GM18502 (cell line): ENCODE results near the gene MOGAT1.
A peak's percentile ranks its signal among the peaks of the same experiment; 100 is the strongest.

Experiments used
- ATAC-seq: cut with Tn5 transposase; IDR thresholded peaks from one replicate; pipeline ENCODE4 v1.9.1; 2021; ENCODE audit warnings: mild to moderate bottlenecking; ENCODE audit not compliant: unreplicated experiment, poor library complexity

MOGAT1 gene

DNA sequence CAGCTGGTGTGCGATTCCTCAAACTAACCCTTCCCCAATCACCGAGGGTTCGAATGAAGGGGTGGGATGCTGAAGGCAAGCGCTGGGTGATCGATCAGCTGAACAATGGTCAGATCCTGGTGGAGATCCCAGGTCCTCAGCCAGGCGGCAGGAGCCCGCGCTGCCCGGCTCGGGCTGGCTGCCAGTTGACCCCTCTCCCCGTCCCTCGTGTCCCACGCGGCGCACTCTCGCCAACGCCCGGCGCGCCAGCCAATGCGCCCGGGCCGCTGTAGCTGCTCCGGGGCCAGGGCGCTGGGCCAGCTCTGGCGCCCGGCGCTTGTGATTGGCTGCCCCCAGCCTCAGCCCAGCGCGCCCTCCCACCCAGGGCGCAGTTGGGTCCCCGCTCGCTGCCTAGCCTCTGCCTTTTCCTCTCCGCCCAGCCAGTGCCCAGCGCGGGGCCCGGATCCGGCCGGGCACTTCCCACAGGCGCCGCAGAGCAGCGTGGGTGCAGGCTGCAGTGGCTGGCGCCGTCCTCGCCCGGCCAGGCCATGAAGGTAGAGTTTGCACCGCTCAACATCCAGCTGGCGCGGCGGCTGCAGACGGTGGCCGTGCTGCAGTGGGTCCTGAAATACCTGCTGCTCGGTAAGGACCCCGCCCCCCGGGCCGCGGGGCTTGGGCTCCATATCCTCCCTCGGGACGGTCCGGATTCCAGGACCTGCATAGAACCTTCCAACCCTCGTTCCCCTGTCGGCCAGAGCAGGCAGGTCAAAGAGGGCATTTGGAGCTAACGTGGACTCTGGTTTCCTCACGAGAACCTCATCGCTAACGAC lies at the start of gene MOGAT1:
MOGAT1 (plus strand) TSS at position 400 of the 809 bp plus-strand sequence; CDS start at position 528, 128 bp downstream.
- no peak for ATAC-seq

- ATAC-seq, result no peak
Measured at GRCh38 chr2:222621893-222622292, 49.6 kb upstream of the MOGAT1 start.

GRCh38 chr2:222622910-222623309 lies 48.5 kb upstream of the MOGAT1 start:
- ATAC-seq, result no peak

- ATAC-seq, result no peak
Measured at GRCh38 chr2:222623756-222624309, 47.6 kb upstream of the MOGAT1 start.

GRCh38 chr2:222627764-222628163 lies 43.7 kb upstream of the MOGAT1 start:
- no peak for ATAC-seq

DNA sequence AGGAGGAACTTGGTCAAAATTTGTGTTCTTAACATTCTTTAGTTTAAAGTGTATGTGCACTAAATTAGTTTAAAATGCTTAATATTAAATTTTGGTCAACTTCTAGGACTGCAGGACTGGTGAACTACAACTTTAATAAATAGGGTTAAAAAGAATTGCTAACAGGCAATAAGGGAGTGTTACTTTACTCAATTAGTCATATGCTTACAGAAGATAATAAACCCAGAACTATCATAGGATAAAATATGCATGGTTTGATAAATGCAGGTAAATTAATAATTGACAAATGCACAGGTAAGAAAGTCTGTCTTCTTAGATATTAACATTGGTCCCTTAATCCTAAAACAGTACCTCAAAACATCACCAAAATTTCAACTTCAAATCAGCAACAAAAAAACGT lies 36.2 kb upstream of the MOGAT1 start:
- ATAC-seq, result no peak

DNA sequence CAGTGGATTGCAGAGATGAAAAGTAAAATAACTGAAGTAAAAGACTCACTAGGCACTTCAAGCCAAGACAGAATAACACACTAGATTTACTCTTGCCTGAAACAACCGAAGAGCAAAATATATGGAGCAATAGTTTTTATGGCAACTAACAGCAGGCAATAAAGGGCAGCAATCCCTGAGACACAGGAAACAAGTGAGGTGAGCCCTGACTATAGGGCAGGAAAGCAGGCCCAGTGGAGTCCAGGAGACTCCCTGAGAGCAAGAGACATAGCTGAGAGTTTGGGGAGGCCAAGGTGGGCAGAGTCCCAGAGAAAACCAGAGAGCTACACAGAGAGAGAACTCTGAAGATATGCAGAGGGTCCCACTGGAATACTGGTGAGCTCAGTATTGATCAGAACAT lies 34.4 kb upstream of the MOGAT1 start:
- no peak for ATAC-seq

- ATAC-seq, result no peak
Measured at GRCh38 chr2:222641336-222641735, 30.1 kb upstream of the MOGAT1 start.

DNA sequence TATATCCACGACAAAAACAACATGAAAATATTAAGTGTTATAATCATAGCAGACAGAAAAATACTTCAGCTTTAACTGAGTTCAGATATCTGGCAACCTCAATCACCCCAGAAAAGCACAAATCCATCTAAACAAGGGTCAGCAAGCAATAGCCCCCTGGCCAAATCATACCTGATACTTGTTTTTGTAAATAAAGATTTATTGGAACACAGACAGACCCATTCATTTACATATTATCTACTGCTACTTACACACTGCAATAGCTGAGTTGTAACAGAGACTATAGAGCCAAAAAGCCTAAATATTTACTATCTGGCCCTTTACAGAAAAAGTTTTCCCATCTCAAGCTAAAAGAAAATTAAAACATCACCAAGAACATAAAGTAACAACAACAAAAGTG lies 28.3 kb upstream of the MOGAT1 start:
- no peak for ATAC-seq

DNA sequence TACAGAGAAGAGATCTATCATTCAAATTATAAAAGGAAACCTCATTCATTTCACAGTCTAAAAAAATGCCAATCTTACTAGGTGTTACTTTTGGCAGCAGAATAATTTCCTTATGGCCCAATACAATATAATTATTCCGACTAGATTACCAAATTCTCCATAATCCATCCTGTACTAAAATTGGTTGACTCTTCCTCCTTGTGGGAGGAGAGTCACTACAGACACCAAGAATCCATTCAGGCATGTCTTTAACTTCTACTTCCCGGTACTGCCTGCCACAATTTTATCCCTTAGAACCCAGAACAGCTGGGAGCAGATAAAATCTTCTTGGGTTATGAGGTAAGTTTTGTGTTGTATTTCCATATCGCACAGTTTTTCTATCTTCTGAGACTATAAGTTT lies 25.4 kb upstream of the MOGAT1 start:
- no peak for ATAC-seq

GRCh38 chr2:222649801-222650200 lies 21.7 kb upstream of the MOGAT1 start:
- no peak for ATAC-seq

DNA sequence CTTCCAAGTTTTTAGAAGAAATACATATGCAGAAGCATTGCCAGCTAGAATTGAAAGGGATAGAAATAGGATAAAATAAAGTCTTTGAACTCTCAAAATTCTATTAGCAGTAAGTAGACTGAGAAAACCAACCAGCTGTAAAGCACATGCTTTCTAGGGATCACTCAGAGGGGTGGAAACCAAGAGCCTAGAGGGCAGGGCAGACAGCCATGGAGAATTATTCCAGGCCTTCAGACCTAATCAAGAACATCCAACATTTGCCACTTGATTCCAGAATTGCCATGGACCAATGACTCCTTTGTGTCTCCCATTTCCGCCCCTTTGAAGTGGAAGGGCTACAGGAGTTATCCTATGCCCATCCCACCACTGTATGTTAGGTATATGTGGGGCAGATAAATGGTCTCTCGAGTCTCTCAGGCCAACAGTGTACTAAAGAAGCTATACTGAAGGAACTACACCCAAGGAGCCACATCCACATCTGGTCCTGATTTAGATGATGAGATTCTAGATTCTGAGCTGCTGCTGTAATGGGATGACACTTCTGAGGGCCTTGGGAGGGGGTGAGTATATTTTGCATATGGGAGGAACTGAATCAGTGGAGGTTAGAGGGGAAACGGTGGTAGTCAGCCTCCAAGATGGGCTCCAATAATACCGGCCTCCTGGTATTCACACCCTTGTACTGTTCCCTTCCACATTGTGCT lies 19.6 kb upstream of the MOGAT1 start:
- no peak for ATAC-seq

DNA sequence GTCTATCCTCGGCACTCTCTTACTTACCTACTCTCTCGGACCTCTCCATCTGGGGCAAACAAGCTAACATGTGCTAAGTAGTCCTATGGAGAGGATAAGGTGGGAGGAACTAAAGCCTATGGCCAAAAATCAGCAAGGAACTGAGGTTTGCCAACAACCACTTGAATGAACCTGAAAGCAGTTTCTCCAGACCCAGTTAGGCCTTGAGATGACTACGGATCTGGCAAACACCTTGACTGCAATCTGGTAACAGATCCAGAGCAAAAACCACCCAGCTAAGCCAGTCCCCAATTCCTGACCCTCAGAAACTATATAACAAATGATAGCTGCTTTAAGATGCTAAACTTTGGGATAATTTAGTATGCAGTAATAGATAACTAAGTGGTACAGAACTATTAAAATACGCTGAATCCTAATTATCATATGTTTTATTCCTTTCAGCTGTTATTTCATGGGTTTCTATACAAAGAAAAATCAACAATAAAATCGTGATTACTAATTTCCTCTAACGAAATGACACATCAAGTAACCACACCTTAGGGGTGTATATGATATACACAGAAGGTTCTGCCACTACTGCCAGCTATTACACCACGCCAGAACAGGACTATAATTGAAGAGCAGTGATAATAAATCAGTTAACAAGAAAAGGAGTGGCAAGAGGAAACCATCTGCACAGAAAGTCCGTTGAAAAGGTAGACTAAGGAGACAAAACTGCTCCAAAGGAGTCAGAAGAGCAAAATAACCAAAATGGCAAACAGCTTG lies 18.8 kb upstream of the MOGAT1 start:
- no peak for ATAC-seq

GRCh38 chr2:222653280-222653679 lies 18.2 kb upstream of the MOGAT1 start:
- no peak for ATAC-seq

DNA sequence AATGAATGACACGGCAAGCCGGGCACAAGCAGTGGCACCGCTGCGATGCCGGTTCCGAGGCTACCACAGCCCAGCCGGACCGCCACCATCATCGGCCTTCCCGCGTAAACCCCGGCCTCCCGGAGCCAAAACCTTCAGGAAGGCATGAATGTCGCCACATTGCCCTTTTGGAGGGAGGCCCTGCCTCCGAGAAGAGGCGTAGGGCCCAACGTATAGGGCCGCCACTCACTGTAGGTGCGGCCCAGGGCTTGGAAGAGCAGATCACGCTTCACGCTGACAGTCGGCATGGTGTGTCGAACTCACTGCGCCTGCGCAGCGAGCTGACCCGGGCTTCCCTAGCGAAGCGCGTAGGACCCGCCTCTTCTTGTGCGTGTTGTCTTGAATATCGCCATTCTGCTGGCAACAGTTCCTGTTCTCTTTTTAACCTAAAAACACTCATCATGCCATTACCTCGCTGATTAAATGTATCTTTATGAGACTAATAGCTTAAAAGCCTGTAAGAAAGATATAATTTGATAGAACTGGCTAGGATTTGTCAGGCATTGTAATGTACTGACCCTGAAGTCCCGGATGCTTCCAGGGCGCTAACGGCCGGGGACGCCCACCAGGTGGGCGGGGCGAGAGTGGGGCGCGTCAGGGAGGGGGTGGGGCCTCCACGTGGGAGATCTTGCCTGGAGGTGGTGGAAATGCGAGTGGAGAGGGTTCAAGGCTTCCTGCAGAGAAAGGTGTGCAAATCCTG lies 15.5 kb upstream of the MOGAT1 start, which contains the start of gene FARSB:
FARSB (minus strand) TSS at position 306 of the 739 bp plus-strand sequence; CDS start at position 287, 19 bp downstream.
- ATAC-seq, result peak; percentile 88

DNA sequence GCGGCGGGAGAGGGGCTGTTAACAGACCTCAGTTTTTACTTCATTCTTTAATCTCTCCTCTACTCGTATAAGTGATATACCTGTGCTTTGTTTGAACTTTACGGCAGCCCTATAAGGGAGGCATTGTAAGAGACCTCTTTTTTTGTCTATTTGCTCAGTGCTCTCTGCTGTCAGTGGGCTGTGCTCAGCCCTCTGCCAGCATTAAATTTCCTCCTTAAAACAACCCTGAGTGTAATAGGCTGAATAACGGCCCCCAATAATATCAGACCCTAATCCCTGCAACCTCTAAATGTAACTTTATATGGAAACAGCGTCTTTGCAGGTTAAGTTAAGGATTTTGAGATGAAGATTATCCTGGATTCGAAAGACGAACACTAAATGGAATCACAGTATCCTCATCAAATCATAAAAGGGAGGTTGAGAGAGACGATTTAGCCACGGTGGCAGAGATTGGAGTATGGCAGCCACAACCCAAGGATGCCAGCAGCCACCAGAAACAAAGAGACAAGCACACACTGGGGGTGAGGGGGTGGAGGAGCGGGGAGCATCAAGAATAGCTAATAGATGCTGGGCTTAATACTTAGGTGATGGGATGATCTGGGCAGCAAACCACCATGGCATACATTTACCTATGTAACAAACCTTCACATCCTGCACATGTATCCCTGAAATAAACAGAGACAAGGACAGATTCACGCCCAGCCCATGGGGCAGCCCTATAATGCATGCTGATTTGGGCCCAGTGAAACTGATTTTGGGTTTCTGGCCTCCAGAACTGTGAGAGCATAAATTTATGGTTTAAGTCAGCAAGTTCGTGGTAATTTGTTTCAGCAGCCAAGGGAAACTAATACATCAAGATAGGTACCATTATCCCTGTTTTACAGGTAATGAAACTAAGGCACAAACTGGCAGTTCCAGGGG lies 14.7 kb upstream of the MOGAT1 start:
- peak; percentile 27 for ATAC-seq

DNA sequence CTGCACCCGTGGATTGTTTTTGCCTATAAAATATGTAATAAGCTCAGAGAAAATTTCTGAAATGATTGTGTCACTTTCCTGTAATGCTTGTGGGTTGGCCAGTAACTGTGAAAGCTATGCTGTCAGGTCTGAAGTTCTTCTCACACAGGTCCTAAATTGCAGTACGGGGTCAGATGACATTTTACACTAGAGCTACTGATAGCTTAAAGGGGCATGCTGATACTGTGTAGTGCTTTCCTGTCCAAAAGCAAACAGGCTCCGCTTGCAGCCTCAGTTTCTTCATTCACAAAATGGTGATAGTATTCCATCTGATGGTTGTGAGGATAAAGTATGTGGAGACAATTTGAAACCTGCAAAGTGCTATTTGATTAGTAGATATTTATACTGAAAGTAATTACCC lies 8.0 kb upstream of the MOGAT1 start:
- ATAC-seq, result no peak

GRCh38 chr2:222668494-222669154 lies 2.8 kb upstream of the MOGAT1 start:
- no peak for ATAC-seq
